ENCODE measurements around the gene ARHGEF2. TPM values are rescaled to one million over a fixed set of nuclear protein-coding genes. Genes with fewer than 3 reads are reported as not detected.
A peak's percentile ranks its signal among the peaks of the same experiment; 100 is the strongest.

The ARHGEF2 gene
- total and polyA plus RNA-seq, 2 of the 13 experiments (the other 11 are each of a cell fraction or from before 2014, with no cell fraction given) = 16.1 to 32.1 TPM

GRCh38 chr1:155940482-155940992 lies 37.8 kb downstream of the ARHGEF2 start (continued):
- no peak for TF ChIP-seq FOXA1 (IDR thresholded peaks at IDR 0.05)
- TF ChIP-seq FOXA1 (CRISPR knock-in tag; IDR thresholded peaks at IDR 0.05) = no peak
- TF ChIP-seq, protein P1, sequence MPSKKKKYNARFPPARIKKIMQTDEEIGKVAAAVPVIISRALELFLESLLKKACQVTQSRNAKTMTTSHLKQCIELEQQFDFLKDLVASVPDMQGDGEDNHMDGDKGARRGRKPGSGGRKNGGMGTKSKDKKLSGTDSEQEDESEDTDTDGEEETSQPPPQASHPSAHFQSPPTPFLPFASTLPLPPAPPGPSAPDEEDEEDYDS (CRISPR knock-in tag; IDR thresholded peaks at IDR 0.05) = peak; percentile 69; the same call in 1 of the 2 replicates
- TF ChIP-seq, protein P2, sequence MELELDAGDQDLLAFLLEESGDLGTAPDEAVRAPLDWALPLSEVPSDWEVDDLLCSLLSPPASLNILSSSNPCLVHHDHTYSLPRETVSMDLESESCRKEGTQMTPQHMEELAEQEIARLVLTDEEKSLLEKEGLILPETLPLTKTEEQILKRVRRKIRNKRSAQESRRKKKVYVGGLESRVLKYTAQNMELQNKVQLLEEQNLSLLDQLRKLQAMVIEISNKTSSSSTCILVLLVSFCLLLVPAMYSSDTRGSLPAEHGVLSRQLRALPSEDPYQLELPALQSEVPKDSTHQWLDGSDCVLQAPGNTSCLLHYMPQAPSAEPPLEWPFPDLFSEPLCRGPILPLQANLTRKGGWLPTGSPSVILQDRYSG (CRISPR knock-in tag; IDR thresholded peaks at IDR 0.05) = no peak
- no peak for TF ChIP-seq HOXD1 (CRISPR knock-in tag; IDR thresholded peaks at IDR 0.05)
- TF ChIP-seq, protein P3, sequence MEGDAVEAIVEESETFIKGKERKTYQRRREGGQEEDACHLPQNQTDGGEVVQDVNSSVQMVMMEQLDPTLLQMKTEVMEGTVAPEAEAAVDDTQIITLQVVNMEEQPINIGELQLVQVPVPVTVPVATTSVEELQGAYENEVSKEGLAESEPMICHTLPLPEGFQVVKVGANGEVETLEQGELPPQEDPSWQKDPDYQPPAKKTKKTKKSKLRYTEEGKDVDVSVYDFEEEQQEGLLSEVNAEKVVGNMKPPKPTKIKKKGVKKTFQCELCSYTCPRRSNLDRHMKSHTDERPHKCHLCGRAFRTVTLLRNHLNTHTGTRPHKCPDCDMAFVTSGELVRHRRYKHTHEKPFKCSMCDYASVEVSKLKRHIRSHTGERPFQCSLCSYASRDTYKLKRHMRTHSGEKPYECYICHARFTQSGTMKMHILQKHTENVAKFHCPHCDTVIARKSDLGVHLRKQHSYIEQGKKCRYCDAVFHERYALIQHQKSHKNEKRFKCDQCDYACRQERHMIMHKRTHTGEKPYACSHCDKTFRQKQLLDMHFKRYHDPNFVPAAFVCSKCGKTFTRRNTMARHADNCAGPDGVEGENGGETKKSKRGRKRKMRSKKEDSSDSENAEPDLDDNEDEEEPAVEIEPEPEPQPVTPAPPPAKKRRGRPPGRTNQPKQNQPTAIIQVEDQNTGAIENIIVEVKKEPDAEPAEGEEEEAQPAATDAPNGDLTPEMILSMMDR (CRISPR knock-in tag; IDR thresholded peaks at IDR 0.05) = peak; percentile 4; the same call in 1 of the 2 replicates
- peak; percentile 61; the same call in 1 of the 2 replicates for TF ChIP-seq MIXL1 (CRISPR knock-in tag; IDR thresholded peaks at IDR 0.05)
- no peak for TF ChIP-seq RAD21 (CRISPR knock-in tag; IDR thresholded peaks at IDR 0.05)
- TF ChIP-seq KLF16 (CRISPR knock-in tag; IDR thresholded peaks at IDR 0.05) = no peak; a peak in 1 of 4 replicates
- TF ChIP-seq ZSCAN12 (CRISPR knock-in tag; IDR thresholded peaks at IDR 0.05) = no peak
- TF ChIP-seq SMAD9 (CRISPR knock-in tag; IDR thresholded peaks at IDR 0.05) = no peak
- no peak for TF ChIP-seq ZNF646 (CRISPR knock-in tag; IDR thresholded peaks at IDR 0.05)
- TF ChIP-seq, protein P4, sequence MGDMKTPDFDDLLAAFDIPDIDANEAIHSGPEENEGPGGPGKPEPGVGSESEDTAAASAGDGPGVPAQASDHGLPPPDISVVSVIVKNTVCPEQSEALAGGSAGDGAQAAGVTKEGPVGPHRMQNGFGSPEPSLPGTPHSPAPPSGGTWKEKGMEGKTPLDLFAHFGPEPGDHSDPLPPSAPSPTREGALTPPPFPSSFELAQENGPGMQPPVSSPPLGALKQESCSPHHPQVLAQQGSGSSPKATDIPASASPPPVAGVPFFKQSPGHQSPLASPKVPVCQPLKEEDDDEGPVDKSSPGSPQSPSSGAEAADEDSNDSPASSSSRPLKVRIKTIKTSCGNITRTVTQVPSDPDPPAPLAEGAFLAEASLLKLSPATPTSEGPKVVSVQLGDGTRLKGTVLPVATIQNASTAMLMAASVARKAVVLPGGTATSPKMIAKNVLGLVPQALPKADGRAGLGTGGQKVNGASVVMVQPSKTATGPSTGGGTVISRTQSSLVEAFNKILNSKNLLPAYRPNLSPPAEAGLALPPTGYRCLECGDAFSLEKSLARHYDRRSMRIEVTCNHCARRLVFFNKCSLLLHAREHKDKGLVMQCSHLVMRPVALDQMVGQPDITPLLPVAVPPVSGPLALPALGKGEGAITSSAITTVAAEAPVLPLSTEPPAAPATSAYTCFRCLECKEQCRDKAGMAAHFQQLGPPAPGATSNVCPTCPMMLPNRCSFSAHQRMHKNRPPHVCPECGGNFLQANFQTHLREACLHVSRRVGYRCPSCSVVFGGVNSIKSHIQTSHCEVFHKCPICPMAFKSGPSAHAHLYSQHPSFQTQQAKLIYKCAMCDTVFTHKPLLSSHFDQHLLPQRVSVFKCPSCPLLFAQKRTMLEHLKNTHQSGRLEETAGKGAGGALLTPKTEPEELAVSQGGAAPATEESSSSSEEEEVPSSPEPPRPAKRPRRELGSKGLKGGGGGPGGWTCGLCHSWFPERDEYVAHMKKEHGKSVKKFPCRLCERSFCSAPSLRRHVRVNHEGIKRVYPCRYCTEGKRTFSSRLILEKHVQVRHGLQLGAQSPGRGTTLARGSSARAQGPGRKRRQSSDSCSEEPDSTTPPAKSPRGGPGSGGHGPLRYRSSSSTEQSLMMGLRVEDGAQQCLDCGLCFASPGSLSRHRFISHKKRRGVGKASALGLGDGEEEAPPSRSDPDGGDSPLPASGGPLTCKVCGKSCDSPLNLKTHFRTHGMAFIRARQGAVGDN (CRISPR knock-in tag; IDR thresholded peaks at IDR 0.05) = no peak; the same call in 1 of the 2 replicates
- TF ChIP-seq ONECUT2 (CRISPR knock-in tag; IDR thresholded peaks at IDR 0.05) = no peak
- TF ChIP-seq CBFB (CRISPR knock-in tag; IDR thresholded peaks at IDR 0.05) = 0 out of 2 replicates have a peak, but pooled peaks have one; percentile 26
- TF ChIP-seq LBX2 (CRISPR knock-in tag; IDR thresholded peaks at IDR 0.05; ENCODE audit: borderline replicate concordance) = no peak

All from HepG2 (cell line).